Suprapubic skin (tissue), 4 donors: ENCODE measurements around the gene CYP4F11.

Experiments used
- CTCF ChIP-seq, 2 donors: fragments of 200-600 bp in 1 of 2; fragments of 450-650 bp in 1 of 2; sonication (generic) in 1 of 2; IDR thresholded peaks; one replicate each; pipeline ENCODE4 v1.5.1; 2016 to 2019; ENCODE audit warnings: antibody characterized with exemption in 2 of 2, mild to moderate bottlenecking in 1 of 2, moderate library complexity in 1 of 2
- EP300 ChIP-seq: sonication (generic); formaldehyde crosslinking; IDR thresholded peaks from one replicate; pipeline ENCODE4 v1.6.1; 2017; ENCODE audit warnings: antibody characterized with exemption
- POLR2A ChIP-seq, 2 donors: fragments of 450-650 bp; IDR thresholded peaks; one replicate each; pipeline ENCODE4 v1.6.1; 2017; ENCODE audit warnings: antibody characterized with exemption in 2 of 2, mild to moderate bottlenecking in 2 of 2, moderate library complexity in 2 of 2
- POLR2AphosphoS5 ChIP-seq, 3 donors: sonication (generic); formaldehyde crosslinking; IDR thresholded peaks; one replicate each; pipeline ENCODE4 v1.6.1; 2017; ENCODE audit warnings: antibody characterized with exemption in 3 of 3

DNA sequence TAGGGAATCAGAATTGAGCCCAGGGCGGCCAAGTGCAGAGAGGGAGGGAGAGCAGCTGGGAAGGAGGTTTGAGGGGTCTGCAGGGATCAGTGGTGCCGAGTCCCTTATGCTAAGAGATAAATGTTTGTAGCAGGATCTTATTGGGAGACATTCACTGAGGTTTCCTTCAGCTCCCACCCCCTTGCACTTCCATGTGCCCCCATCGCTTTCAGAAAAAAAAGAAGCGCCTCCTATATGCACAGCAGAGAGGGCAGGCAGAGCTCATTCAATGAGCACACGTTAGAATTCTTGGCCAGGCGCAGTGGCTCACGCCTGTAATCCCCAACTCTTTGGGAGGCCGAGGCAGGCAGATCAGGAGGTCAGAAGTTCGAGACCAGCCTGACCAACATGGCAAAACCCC lies 64.5 kb downstream of the CYP4F11 start:
- no peak for TF ChIP-seq CTCF (IDR thresholded peaks at IDR 0.05)
- no peak for TF ChIP-seq EP300
- no peak for TF ChIP-seq POLR2AphosphoS5 (IDR thresholded peaks at IDR 0.05)
- no peak for TF ChIP-seq POLR2A (IDR thresholded peaks at IDR 0.05)
